HCT116 (cell line): ENCODE measurements around the gene C3orf70. TPM values are rescaled to one million over a fixed set of nuclear protein-coding genes. Genes with fewer than 3 reads are reported as not detected.
"Not testable (repeated sequence)": the region's sequence is repeated elsewhere in the genome, so short reads cannot be mapped to it uniquely, and the experiment has no call there.

Experiments
- ATAC-seq: fragments of 200-7000 bp; cut with Tn5 transposase; 2 replicates; pipeline ENCODE4 v1.9.1; 2020; ENCODE audit warnings: mild to moderate bottlenecking, moderate library complexity
- BruUV-seq: library from RNA; stranded (reverse); fragments of 400-500 nt; replicated peaks from 2 replicates; lab custom pipeline; 2021; lab: Mats Ljungman, UMichigan
- CTCF ChIA-PET: fragments of 300-600 bp; sonication (Branson Sonifier 250); formaldehyde crosslinking; loops from one replicate; lab custom pipeline; 2021; ENCODE audit warnings: antibody characterized with exemption; lab: Charles Lee
- POLR2A ChIA-PET: fragments of 300-600, 350-600 bp; sonication (Branson Sonifier 250); formaldehyde crosslinking; loops from one replicate; lab custom pipeline; 2021; ENCODE audit warnings: antibody characterized with exemption; lab: Charles Lee
- RAD21 ChIA-PET, 2 experiments: fragments of 300-600 bp; sonication (Branson Sonifier 250); formaldehyde crosslinking; loops; one replicate each; lab custom pipeline; 2023; ENCODE audit warnings: low total read pairs in 2 of 2; ENCODE audit not compliant: uncharacterized antibody in 2 of 2, unreplicated experiment in 2 of 2, low non-redundant PET in 1 of 2; lab: Charles Lee
- DNase-seq: peaks from one replicate; pipeline ENCODE4 v3.0.0-alpha.2; 2010; ENCODE audit warnings: low read depth, low spot score
- H2AFZ ChIP-seq: fragments of 200-600 bp; shearing (Covaris generic), sonication (generic); 2 replicates; pipeline ENCODE4 v1.6.1; 2017; ENCODE audit warnings: low read depth, mixed run types, mixed read lengths, antibody characterized with exemption, low read length; ENCODE audit not compliant: poor library complexity, severe bottlenecking
- H3K27ac ChIP-seq: 2 replicates; pipeline ENCODE4 v1.5.1; 2012; ENCODE audit warnings: low read depth, low read length
- H3K27me3 ChIP-seq: fragments of 200-600 bp; sonication (generic); 2 replicates; pipeline ENCODE4 v1.6.1; 2016; ENCODE audit warnings: mixed run types, low read length, mixed read lengths; ENCODE audit not compliant: insufficient read depth
- H3K36me3 ChIP-seq, 2 experiments: fragments of 200-500 bp in 1 of 2; fragments of 200-600 bp in 1 of 2; sonication (Bioruptor generic) in 1 of 2; sonication (generic) in 1 of 2; 2 replicates each; pipeline versions ENCODE4 v1.5.1 to v1.6.1; 2014 to 2016; ENCODE audit warnings: low read length in 2 of 2, inconsistent platforms in 1 of 2, mixed read lengths in 1 of 2, mixed run types in 1 of 2; ENCODE audit not compliant: insufficient read depth in 2 of 2, control insufficient read depth in 1 of 2
- H3K4me1 ChIP-seq, 2 experiments: fragments of 200-600 bp in 1 of 2; sonication (generic) in 1 of 2; 2 replicates each; pipeline versions ENCODE4 v1.5.1 to v1.6.1; 2012 to 2017; ENCODE audit warnings: low read length in 2 of 2, inconsistent platforms in 1 of 2, mild to moderate bottlenecking in 1 of 2, mixed read lengths in 1 of 2, mixed run types in 1 of 2, moderate library complexity in 1 of 2; ENCODE audit not compliant: insufficient read depth in 2 of 2, control insufficient read depth in 1 of 2
- H3K4me2 ChIP-seq: fragments of 200-600 bp; sonication (generic); 2 replicates; pipeline ENCODE4 v1.6.1; 2017; ENCODE audit warnings: mixed run types, low read length, mixed read lengths
- H3K4me3 ChIP-seq, 2 experiments: fragments of 200-600 bp in 1 of 2; sonication (generic) in 1 of 2; replicated peaks in 1 of 2; 2 replicates each; pipeline ENCODE4 v1.5.1; 2011 to 2016; ENCODE audit warnings: low read length in 2 of 2, control low read depth in 1 of 2, low read depth in 1 of 2, mild to moderate bottlenecking in 1 of 2, mixed read lengths in 1 of 2, mixed run types in 1 of 2
- H3K79me2 ChIP-seq: fragments of 200-600 bp; sonication (generic); 2 replicates; pipeline ENCODE4 v1.6.1; 2017; ENCODE audit warnings: mild to moderate bottlenecking, mixed run types, low read length, moderate library complexity, mixed read lengths; ENCODE audit not compliant: insufficient read depth
- H3K9ac ChIP-seq: fragments of 200-600 bp; sonication (generic); 2 replicates; pipeline ENCODE4 v1.6.1; 2016; ENCODE audit warnings: low read length, mixed read lengths
- H3K9me2 ChIP-seq: fragments of 200-600 bp; sonication (generic), shearing (Covaris generic); 2 replicates; pipeline ENCODE4 v1.6.1; 2017; ENCODE audit warnings: mixed run types, mild to moderate bottlenecking, moderate library complexity; ENCODE audit not compliant: insufficient read depth
- H3K9me3 ChIP-seq, 2 experiments: fragments of 200-500 bp in 1 of 2; fragments of 200-600 bp in 1 of 2; sonication (Bioruptor generic) in 1 of 2; sonication (generic) in 1 of 2; 2 replicates each; pipeline ENCODE4 v1.6.1; 2014 to 2017; ENCODE audit warnings: low read length in 2 of 2, mixed read lengths in 2 of 2, inconsistent platforms in 1 of 2, low read depth in 1 of 2, mild to moderate bottlenecking in 1 of 2, mixed run types in 1 of 2, moderate library complexity in 1 of 2; ENCODE audit not compliant: control insufficient read depth in 1 of 2, insufficient read depth in 1 of 2
- H4K20me1 ChIP-seq: fragments of 200-600 bp; sonication (generic), shearing (Covaris generic); 2 replicates; pipeline ENCODE4 v1.6.1; 2017; ENCODE audit warnings: mixed run types, mild to moderate bottlenecking, moderate library complexity; ENCODE audit not compliant: insufficient read depth
- CBX3 ChIP-seq: IDR thresholded peaks from 2 replicates; pipeline ENCODE4 v1.6.1; 2012; ENCODE audit warnings: low read depth
- EGR1 ChIP-seq: IDR thresholded peaks from 2 replicates; pipeline ENCODE4 v1.6.1; 2012; ENCODE audit warnings: low read depth
- SIN3A ChIP-seq: IDR thresholded peaks from 2 replicates; pipeline ENCODE4 v1.6.1; 2012; ENCODE audit warnings: low read depth
- SP1 ChIP-seq: IDR thresholded peaks from 2 replicates; pipeline ENCODE4 v1.6.1; 2012; ENCODE audit warnings: low read depth
- SRF ChIP-seq: IDR thresholded peaks from 2 replicates; pipeline ENCODE4 v1.6.1; 2012; ENCODE audit warnings: low read depth
- ZFX ChIP-seq: fragments of 450-650 bp; IDR thresholded peaks from 2 replicates; pipeline ENCODE4 v1.6.1; 2017
- intact Hi-C: fragments of 100-400 bp; cut with micrococcal nuclease; formaldehyde crosslinking; loops from 2 replicates; pipeline ENCODE4 v1.10.0; 2022
- total RNA-seq: library from RNA; stranded (reverse); gene quantifications from one replicate; pipeline ENCODE4 v1.2.1, GENCODE V29; 2021; ENCODE audit not compliant: unreplicated experiment
- TF ChIP-seq, protein P1 (sequence below): IDR thresholded peaks from 2 replicates; pipeline ENCODE4 v1.6.1; 2012
- TF ChIP-seq, protein P2 (sequence below): IDR thresholded peaks from 2 replicates; pipeline ENCODE4 v1.6.1; 2011; ENCODE audit warnings: mild to moderate bottlenecking, low read length, moderate library complexity; ENCODE audit not compliant: insufficient replicate concordance; ENCODE audit errors: extremely low read depth

C3orf70 gene
- total RNA-seq, 1 experiment from 2014 or later = not detected

DNA sequence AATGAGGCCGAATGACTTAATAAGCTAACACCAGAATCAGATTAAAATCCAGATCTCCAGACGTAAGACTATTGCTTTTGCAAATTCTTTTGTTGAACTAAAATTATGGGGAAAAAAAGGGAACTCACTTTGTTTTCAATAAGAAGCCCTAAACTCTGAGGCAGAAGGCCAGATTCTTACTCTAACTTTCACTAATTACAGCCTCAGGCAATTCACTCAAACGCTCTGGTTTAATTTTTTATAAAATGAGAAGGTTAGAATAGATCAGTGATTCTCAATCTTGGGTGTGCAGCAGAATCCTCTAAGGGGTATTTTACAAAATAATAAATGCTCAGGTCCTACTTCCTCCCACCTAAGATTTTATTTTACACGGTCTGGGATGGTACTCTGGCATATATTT is 38.1 kb downstream of the C3orf70 start:
- Histone ChIP-seq H3K9ac (no peak overlapping the region), H3K9me2 (no peaks in the 10 kb centered on the region), H3K9me3 (no peaks in the 10 kb centered on the region), H3K4me1 (no peaks in the 10 kb centered on the region), H3K27me3 (0 out of 2 replicates have a peak, but pooled peaks cover 3% of the 10 kb centered on the region), H4K20me1 (no peaks in the 10 kb centered on the region), H2AFZ (no peak overlapping the region), H3K79me2 (no peaks in the 10 kb centered on the region), H3K4me3 (no peak overlapping the region), H3K36me3 (no peaks in the 10 kb centered on the region), H3K4me2 (no peak overlapping the region), H3K27ac (no peak overlapping the region)
- RAD21 ChIA-PET = no interaction called here
- TF ChIP-seq, protein P1, sequence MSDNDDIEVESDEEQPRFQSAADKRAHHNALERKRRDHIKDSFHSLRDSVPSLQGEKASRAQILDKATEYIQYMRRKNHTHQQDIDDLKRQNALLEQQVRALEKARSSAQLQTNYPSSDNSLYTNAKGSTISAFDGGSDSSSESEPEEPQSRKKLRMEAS = no peak
- no peak for TF ChIP-seq SIN3A
- TF ChIP-seq CBX3 = no peak
- TF ChIP-seq, protein P2, sequence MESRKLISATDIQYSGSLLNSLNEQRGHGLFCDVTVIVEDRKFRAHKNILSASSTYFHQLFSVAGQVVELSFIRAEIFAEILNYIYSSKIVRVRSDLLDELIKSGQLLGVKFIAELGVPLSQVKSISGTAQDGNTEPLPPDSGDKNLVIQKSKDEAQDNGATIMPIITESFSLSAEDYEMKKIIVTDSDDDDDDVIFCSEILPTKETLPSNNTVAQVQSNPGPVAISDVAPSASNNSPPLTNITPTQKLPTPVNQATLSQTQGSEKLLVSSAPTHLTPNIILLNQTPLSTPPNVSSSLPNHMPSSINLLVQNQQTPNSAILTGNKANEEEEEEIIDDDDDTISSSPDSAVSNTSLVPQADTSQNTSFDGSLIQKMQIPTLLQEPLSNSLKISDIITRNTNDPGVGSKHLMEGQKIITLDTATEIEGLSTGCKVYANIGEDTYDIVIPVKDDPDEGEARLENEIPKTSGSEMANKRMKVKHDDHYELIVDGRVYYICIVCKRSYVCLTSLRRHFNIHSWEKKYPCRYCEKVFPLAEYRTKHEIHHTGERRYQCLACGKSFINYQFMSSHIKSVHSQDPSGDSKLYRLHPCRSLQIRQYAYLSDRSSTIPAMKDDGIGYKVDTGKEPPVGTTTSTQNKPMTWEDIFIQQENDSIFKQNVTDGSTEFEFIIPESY = no peak
- no peak for TF ChIP-seq SRF
- TF ChIP-seq ZFX = no peak
- no peak for TF ChIP-seq SP1
- no TSS peak for BruUV-seq
- POLR2A ChIA-PET = no interaction called here
- intact Hi-C loops = no loop called here
- CTCF ChIA-PET = no interaction called here
- ATAC-seq (no peak), DNase-seq (no peak)

DNA sequence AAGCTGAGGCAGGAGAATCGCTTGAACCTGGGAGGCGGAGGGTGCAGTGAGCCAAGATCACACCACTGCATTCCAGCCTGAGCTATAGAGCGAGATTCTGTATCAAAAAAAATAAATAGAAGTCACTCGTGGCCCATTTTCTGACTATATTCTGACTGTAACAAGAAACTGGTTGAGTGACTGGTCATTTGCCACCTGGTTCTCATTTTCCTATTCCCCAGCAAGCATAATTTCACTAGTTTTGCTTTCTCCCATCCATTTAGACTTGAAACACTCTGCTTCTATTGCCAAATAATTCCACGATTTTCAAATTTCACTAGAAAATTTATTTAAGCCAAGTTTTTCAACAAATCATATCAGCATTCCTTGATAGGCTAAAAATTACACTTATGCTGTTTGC is 40.7 kb downstream of the C3orf70 start:
- Histone ChIP-seq H4K20me1 (no peaks in the 10 kb centered on the region), H3K36me3 (no peaks in the 10 kb centered on the region), H3K4me3 (no peak overlapping the region), H3K4me2 (no peak overlapping the region), H3K27ac (no peak overlapping the region), H3K9me3 (no peaks in the 10 kb centered on the region), H3K27me3 (no peaks in the 10 kb centered on the region), H2AFZ (no peak overlapping the region), H3K9ac (no peak overlapping the region), H3K79me2 (no peaks in the 10 kb centered on the region), H3K9me2 (no peaks in the 10 kb centered on the region), H3K4me1 (no peaks in the 10 kb centered on the region)
- BruUV-seq = no TSS peak
- no peak for TF ChIP-seq EGR1
- DNase-seq = no peak
- CTCF ChIA-PET = no interaction called here
- ATAC-seq = no peak
- intact Hi-C loops = no loop called here
- RAD21 ChIA-PET = no interaction called here
- POLR2A ChIA-PET = no interaction called here

DNA sequence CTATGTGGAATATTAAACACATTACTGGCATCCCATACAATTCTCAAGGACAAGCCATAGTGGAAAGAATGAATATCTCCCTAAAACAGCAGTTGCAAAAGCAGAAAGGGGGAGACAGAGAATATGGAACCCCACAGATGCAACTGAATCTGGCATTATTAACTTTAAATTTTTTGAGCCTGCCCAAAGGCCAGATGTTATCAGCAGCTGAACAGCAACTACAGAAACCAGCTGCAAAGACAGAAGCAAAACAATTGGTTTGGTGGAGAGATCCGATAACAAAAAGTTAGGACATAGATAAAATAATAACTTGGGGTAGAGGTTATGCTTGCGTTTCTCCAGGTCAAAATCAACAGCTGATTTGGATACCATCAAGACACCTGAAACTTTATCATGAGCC is 43.8 kb downstream of the C3orf70 start:
- CTCF ChIA-PET, intact Hi-C loops, DNase-seq, BruUV-seq, H3K9ac ChIP-seq, POLR2A ChIA-PET, H4K20me1 ChIP-seq, H3K27me3 ChIP-seq, H2AFZ ChIP-seq, ATAC-seq, H3K27ac ChIP-seq, H3K4me3 ChIP-seq, H3K4me2 ChIP-seq, H3K36me3 ChIP-seq, H3K9me3 ChIP-seq, H3K4me1 ChIP-seq, RAD21 ChIA-PET, H3K79me2 ChIP-seq, H3K9me2 ChIP-seq: not testable (repeated sequence)
